HepG2 (cell line): ENCODE data around the gene TSPAN9.

Experiments
- CTCF ChIP-seq: sonication (generic); formaldehyde crosslinking; IDR thresholded peaks from 2 replicates; pipeline ENCODE4 v1.5.0; 2020; ENCODE audit warnings: mild to moderate bottlenecking, missing genetic modification reagents, moderate library complexity
- ZNF709 ChIP-seq: sonication (generic); formaldehyde crosslinking; IDR thresholded peaks from 2 replicates; pipeline ENCODE4 v1.5.0; 2020; ENCODE audit warnings: mild to moderate bottlenecking, missing genetic modification reagents
- ZNF776 ChIP-seq: sonication (generic); formaldehyde crosslinking; IDR thresholded peaks from 2 replicates; pipeline ENCODE4 v1.4.0; 2020; ENCODE audit warnings: mild to moderate bottlenecking, missing genetic modification reagents

GRCh38 chr12:3120701-3121100 lies 43.5 kb downstream of the TSPAN9 start:
- no peak for TF ChIP-seq ZNF776 (CRISPR knock-in tag)
- no peak for TF ChIP-seq CTCF (CRISPR knock-in tag)
- TF ChIP-seq ZNF709 (CRISPR knock-in tag), result no peak
